IPS DF 6.9 (cell line): ENCODE data around the gene TNS1.

Experiments
- DNase-seq: peaks from one replicate; pipeline ENCODE4 v3.0.0-alpha.2; 2013; ENCODE audit warnings: low read depth, low spot score
- H3K27ac ChIP-seq: one replicate; pipeline ENCODE4 v1.5.1; 2013; ENCODE audit warnings: low read length, control low read depth
- H3K27me3 ChIP-seq: 2 replicates; pipeline ENCODE4 v1.6.1; 2013; ENCODE audit warnings: mild to moderate bottlenecking, low read length; ENCODE audit not compliant: control insufficient read depth, insufficient read depth
- H3K36me3 ChIP-seq: 2 replicates; pipeline ENCODE4 v1.6.1; 2013; ENCODE audit warnings: low read length; ENCODE audit not compliant: control insufficient read depth, insufficient read depth
- H3K4me1 ChIP-seq: 2 replicates; pipeline ENCODE4 v1.6.1; 2013; ENCODE audit warnings: low read length; ENCODE audit not compliant: control insufficient read depth, insufficient read depth
- H3K4me3 ChIP-seq: 2 replicates; pipeline ENCODE4 v1.5.1; 2013; ENCODE audit warnings: mild to moderate bottlenecking, low read length
- H3K9me3 ChIP-seq: 2 replicates; pipeline ENCODE4 v1.6.1; 2013; ENCODE audit warnings: low read length, inconsistent platforms; ENCODE audit not compliant: control insufficient read depth, insufficient read depth
- WGBS: extraction: QIAGEN DNeasy Blood & Tissue Kit; methylation state at CpG from one replicate; pipeline ENCODE4 v1.1.7; 2013; ENCODE audit warnings: mixed read lengths, missing lambda C conversion rate; ENCODE audit not compliant: insufficient read length, insufficient coverage; 5-methylcytosine and 5-hydroxymethylcytosine counted together

The TNS1 gene

GRCh38 chr2:217958206-217958883 lies 44.5 kb downstream of the TNS1 start:
- Histone ChIP-seq H3K27ac (no peak overlapping the region), H3K4me3 (no peak overlapping the region), H3K4me1 (peaks cover 3% of the 10 kb centered on the region; the same call in 1 of the 2 replicates), H3K36me3 (no peaks in the 10 kb centered on the region), H3K27me3 (no peaks in the 10 kb centered on the region), H3K9me3 (no peaks in the 10 kb centered on the region)
- DNase-seq: no peak
- no CpG with 5 or more reads among the region's 16 CpGs for WGBS

DNA sequence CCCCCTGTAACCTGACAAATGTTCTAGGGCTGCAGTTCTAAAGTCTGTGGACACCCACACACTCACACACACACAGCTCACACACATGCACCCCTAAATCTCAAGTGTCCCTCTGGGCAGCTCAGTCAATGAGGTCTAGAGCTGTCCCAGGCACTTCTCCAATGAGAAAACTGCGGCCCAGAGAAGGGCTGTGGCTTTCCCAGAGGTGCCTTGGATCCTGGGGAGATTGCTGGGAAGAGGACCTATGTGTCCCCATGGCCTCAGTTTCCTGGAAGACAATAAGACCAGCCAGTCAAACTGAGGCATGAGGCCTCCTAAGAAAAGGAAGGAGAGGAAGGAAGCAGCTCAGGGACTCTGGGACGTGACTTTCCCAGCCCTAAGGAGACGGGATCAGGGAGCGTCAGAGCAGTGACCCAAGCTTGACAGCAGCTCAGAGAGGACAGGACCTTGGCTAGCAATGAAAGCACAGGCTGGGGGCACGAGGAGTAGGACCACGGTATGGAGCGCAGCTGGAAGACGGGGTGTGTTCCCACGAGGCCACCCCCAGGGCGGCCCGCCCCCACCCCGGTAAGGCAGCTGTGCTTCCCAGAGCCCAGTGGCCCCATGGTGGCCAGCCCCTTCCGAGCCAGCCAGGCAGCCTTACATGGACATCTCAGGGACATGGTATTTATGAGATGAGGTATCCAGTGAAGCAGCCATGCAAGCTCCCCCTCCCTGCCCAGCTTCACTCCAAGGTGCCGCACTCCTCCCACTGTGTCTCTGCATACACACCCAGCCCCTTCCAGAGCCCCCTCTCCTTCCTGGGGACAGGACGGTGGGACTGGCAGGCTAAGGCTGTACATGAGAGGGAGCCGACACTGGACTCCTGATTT lies 46.0 kb downstream of the TNS1 start:
- H3K27me3 ChIP-seq: no peaks in the 10 kb centered on the region
- H3K9me3 ChIP-seq: no peaks in the 10 kb centered on the region
- no peak overlapping the region for H3K4me3 ChIP-seq
- DNase-seq: no peak
- peaks cover 3% of the 10 kb centered on the region; the same call in 1 of the 2 replicates for H3K4me1 ChIP-seq
- H3K27ac ChIP-seq: no peak overlapping the region
- no peaks in the 10 kb centered on the region for H3K36me3 ChIP-seq
- WGBS: no CpG with 5 or more reads among the region's 16 CpGs

GRCh38 chr2:217955881-217956493 lies 46.8 kb downstream of the TNS1 start:
- Histone ChIP-seq H3K9me3 (no peaks in the 10 kb centered on the region), H3K36me3 (no peaks in the 10 kb centered on the region), H3K4me3 (no peak overlapping the region), H3K4me1 (peaks cover 3% of the 10 kb centered on the region; the same call in 1 of the 2 replicates), H3K27ac (no peak overlapping the region), H3K27me3 (no peaks in the 10 kb centered on the region)
- WGBS: no CpG with 5 or more reads among the region's 7 CpGs
- DNase-seq: no peak

GRCh38 chr2:217954971-217955740 lies 47.6 kb downstream of the TNS1 start:
- WGBS: no CpG with 5 or more reads among the region's 15 CpGs
- no peaks in the 10 kb centered on the region for H3K9me3 ChIP-seq
- no peaks in the 10 kb centered on the region for H3K27me3 ChIP-seq
- H3K4me1 ChIP-seq: peaks cover under 1% of the 10 kb centered on the region; the same call in 1 of the 2 replicates
- no peak overlapping the region for H3K27ac ChIP-seq
- no peak overlapping the region for H3K4me3 ChIP-seq
- no peaks in the 10 kb centered on the region for H3K36me3 ChIP-seq
- DNase-seq: no peak

DNA sequence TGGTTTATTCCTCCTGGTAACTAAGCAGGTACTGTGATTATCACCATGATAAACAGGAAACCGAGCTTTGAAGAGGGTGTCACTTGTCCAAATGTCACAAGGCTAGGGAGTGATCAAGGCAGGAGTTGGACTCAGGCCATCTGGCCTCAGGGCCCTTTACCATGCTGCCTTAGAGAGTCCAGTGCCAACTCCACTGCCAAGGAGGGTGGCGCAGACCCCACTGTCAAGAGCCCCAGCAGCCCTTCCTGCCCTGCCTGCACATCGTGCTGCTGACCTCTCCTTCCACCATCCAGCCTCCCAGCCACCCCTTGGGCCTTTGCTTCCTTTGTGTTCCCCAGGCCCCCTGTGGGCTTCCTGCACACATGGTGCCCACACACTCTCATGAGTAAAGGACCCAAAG lies 48.3 kb downstream of the TNS1 start:
- Histone ChIP-seq H3K9me3 (no peaks in the 10 kb centered on the region), H3K27ac (no peak overlapping the region), H3K27me3 (no peaks in the 10 kb centered on the region), H3K36me3 (no peaks in the 10 kb centered on the region), H3K4me3 (no peak overlapping the region), H3K4me1 (no peaks in the 10 kb centered on the region; the same call in 1 of the 2 replicates)
- no CpG with 5 or more reads among the region's 3 CpGs for WGBS
- DNase-seq: no peak

DNA sequence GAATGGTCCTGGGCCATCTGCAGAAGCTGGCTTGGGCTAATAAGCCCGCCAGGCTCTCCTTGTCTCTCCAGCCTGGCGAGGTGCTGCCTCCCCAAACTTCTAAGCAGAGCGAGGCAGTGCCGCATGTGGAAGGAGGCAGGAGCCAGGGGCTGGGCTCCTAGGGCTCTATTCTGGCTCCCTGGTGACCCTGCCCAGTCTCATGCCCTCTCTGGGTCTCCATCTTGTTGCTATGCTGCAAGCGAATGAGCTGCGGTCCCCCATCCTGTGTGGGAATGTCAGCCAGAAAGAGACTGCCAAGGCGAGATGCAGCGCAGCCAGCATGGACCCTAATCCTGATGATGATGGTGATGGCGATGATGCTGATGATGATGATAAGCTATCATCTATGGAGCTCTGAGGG lies 48.7 kb downstream of the TNS1 start:
- Histone ChIP-seq H3K27ac (no peak overlapping the region), H3K9me3 (no peaks in the 10 kb centered on the region), H3K27me3 (no peaks in the 10 kb centered on the region), H3K4me3 (no peak overlapping the region), H3K4me1 (no peaks in the 10 kb centered on the region; the same call in 1 of the 2 replicates), H3K36me3 (no peaks in the 10 kb centered on the region)
- DNase-seq: no peak
- WGBS: no CpG with 5 or more reads among the region's 9 CpGs

GRCh38 chr2:217953531-217953932 lies 49.3 kb downstream of the TNS1 start:
- no CpG with 5 or more reads among the region's 6 CpGs for WGBS
- no peaks in the 10 kb centered on the region for H3K27me3 ChIP-seq
- no peak for DNase-seq
- no peaks in the 10 kb centered on the region for H3K36me3 ChIP-seq
- H3K27ac ChIP-seq: no peak overlapping the region
- H3K4me1 ChIP-seq: no peaks in the 10 kb centered on the region; the same call in 1 of the 2 replicates
- H3K4me3 ChIP-seq: no peak overlapping the region
- no peaks in the 10 kb centered on the region for H3K9me3 ChIP-seq

GRCh38 chr2:217953011-217953481 lies 49.7 kb downstream of the TNS1 start:
- Histone ChIP-seq H3K27ac (no peak overlapping the region), H3K4me1 (no peaks in the 10 kb centered on the region; the same call in 1 of the 2 replicates), H3K27me3 (no peaks in the 10 kb centered on the region), H3K9me3 (no peaks in the 10 kb centered on the region), H3K4me3 (no peak overlapping the region), H3K36me3 (no peaks in the 10 kb centered on the region)
- DNase-seq: no peak
- no CpG with 5 or more reads among the region's 7 CpGs for WGBS

DNA sequence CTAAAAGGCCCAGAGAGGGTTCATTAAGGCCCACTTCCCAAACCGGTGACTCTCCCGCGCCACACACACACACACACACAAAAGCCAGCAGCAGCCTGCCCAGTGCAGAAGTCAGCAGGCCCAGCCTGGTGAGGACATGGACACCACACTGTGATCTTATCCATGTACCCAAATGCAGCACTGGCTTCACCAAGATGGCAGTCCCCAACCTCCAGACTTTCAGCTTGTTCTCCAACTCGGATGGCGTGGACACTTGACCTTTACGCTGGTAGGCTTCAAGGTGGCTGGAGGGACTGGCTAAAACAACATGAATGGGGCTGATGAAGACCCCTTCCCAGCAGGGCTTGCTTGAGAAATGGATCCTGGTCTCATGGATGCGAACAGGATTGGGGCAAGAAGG lies 50.4 kb downstream of the TNS1 start:
- no CpG with 5 or more reads among the region's 7 CpGs for WGBS
- H3K27ac ChIP-seq: no peak overlapping the region
- no peaks in the 10 kb centered on the region for H3K9me3 ChIP-seq
- DNase-seq: no peak
- H3K27me3 ChIP-seq: no peaks in the 10 kb centered on the region
- peaks cover 2% of the 10 kb centered on the region for H3K4me1 ChIP-seq
- H3K4me3 ChIP-seq: no peak overlapping the region
- H3K36me3 ChIP-seq: no peaks in the 10 kb centered on the region
